ENCODE data around the gene FAM163B. TPM values are rescaled to one million over a fixed set of nuclear protein-coding genes. Genes with fewer than 3 reads are reported as not detected.

The FAM163B gene
- total RNA-seq, 2 donors from 2014 or later, result not detected

- Mint-ChIP-seq H3K36me3 (ENCODE audit: low read depth) (no peaks in the 10 kb centered on the region), H3K27ac (peak overlapping the region; percentile 48), H3K4me3 (no peak overlapping the region), H3K4me1 (no peaks in the 10 kb centered on the region), H3K27me3 (ENCODE audit: insufficient read depth) (no peaks in the 10 kb centered on the region), H3K9me3 (no peaks in the 10 kb centered on the region)
- TF ChIP-seq, protein P1, sequence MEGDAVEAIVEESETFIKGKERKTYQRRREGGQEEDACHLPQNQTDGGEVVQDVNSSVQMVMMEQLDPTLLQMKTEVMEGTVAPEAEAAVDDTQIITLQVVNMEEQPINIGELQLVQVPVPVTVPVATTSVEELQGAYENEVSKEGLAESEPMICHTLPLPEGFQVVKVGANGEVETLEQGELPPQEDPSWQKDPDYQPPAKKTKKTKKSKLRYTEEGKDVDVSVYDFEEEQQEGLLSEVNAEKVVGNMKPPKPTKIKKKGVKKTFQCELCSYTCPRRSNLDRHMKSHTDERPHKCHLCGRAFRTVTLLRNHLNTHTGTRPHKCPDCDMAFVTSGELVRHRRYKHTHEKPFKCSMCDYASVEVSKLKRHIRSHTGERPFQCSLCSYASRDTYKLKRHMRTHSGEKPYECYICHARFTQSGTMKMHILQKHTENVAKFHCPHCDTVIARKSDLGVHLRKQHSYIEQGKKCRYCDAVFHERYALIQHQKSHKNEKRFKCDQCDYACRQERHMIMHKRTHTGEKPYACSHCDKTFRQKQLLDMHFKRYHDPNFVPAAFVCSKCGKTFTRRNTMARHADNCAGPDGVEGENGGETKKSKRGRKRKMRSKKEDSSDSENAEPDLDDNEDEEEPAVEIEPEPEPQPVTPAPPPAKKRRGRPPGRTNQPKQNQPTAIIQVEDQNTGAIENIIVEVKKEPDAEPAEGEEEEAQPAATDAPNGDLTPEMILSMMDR (conservative IDR thresholded peaks at IDR 0.05), result no peak
- H3K4me3 ChIP-seq (ENCODE audit: low read length), result no peak overlapping the region
- no peaks in the 10 kb centered on the region for H3K36me3 ChIP-seq (ENCODE audit: control insufficient read depth, insufficient read depth, low read length)
- no peak for DNase-seq
- no peaks in the 10 kb centered on the region for H3K9me3 ChIP-seq (ENCODE audit: control insufficient read depth, low read length)
- no peak overlapping the region for H3K9ac ChIP-seq (ENCODE audit: extremely low read depth, low read length, poor library complexity, severe bottlenecking)
- H3K4me1 ChIP-seq (ENCODE audit: control insufficient read depth, insufficient read depth, low read length), result no peaks in the 10 kb centered on the region
- H3K27me3 ChIP-seq (ENCODE audit: control insufficient read depth, insufficient read depth, low read length, poor library complexity, severe bottlenecking), result no peaks in the 10 kb centered on the region
- 83 to 92% methylated on average over 12 to 23 of the region's 23 CpGs for WGBS, 2 experiments (ENCODE audit: insufficient coverage in 1 of 2, insufficient read length in 1 of 2)
- no peak overlapping the region for H3K27ac ChIP-seq (ENCODE audit: low read depth, low read length)
These were observed 32.9 kb downstream of the FAM163B start for GRCh38 chr9:133576031-133576874.

DNA sequence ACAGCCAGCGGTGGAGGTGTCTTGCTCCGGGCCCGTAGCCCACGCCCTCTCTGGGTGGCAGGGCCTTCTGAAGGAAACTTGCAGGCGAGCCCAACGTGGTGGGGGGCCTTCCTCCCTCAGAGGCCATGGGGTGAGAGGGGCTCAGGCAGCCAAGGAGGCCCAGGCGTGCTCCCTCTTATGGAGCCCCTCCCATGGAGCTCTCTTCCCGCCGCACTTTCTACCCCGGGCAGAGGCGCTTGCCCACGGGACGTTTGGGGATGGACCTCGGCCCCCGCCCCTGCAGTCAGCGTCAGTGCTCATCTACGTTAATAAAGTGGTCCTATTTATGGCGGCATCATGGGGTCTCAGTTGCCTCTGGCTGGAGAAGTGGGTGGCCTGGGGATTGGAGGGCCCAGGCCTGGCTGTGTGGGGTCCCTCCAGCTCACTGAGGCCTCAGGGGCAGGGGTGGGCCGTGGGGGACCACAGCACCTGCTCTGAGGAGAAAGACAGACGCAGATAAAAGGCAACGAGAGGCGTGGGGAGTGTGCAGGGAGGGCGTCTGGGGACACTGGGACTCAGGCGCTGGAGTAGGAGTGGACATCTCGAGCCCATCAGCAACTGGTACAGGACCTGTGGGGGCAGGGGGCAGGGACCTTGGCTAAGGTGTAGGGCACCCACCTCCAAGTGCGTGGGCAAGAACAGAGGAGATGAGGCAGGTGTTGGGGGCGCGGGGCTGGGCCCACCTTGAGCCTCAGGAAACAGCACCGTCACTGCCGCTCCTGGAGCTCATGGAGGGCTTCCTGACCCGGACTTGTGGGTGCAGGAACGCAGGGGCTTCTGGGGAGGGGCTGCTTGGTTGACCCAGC is 33.8 kb downstream of the FAM163B start:
- no peak for DNase-seq
- TF ChIP-seq, protein P1 (conservative IDR thresholded peaks at IDR 0.05), result no peak
- Mint-ChIP-seq H3K27ac (peak overlapping the region; percentile 48), H3K4me1 (no peaks in the 10 kb centered on the region), H3K36me3 (ENCODE audit: low read depth) (no peaks in the 10 kb centered on the region), H3K9me3 (no peaks in the 10 kb centered on the region), H3K27me3 (ENCODE audit: insufficient read depth) (no peaks in the 10 kb centered on the region), H3K4me3 (no peak overlapping the region)
- WGBS, 2 experiments (ENCODE audit: insufficient coverage in 1 of 2, insufficient read length in 1 of 2), result 88 to 89% methylated on average over 11 to 32 of the region's 32 CpGs
- no peak overlapping the region for H3K9ac ChIP-seq (ENCODE audit: extremely low read depth, low read length, poor library complexity, severe bottlenecking)
- H3K9me3 ChIP-seq (ENCODE audit: control insufficient read depth, low read length), result no peaks in the 10 kb centered on the region
- H3K4me1 ChIP-seq (ENCODE audit: control insufficient read depth, insufficient read depth, low read length), result no peaks in the 10 kb centered on the region
- H3K27ac ChIP-seq (ENCODE audit: low read depth, low read length), result no peak overlapping the region
- H3K4me3 ChIP-seq (ENCODE audit: low read length), result no peak overlapping the region
- H3K27me3 ChIP-seq (ENCODE audit: control insufficient read depth, insufficient read depth, low read length, poor library complexity, severe bottlenecking), result no peaks in the 10 kb centered on the region
- no peaks in the 10 kb centered on the region for H3K36me3 ChIP-seq (ENCODE audit: control insufficient read depth, insufficient read depth, low read length)

DNA sequence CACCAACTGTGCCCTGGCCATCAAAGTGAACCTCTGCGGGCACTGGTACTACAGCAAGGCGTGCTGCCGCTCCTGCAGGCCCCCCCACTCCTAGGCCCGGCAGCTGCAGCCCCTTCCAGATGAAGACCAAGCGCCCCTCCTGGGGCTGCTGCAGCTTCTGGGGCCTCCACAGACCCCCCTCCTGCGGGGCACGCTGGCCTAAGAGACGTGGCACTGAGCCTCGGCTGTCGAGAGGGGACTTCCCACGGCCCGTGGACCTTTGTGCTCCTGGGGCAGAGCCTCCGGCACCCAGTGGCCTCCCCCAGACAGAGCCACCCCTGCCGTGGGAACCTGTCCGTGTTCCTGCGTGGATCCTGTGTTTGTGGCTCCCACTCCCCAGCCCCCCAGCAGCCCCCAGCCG is 34.4 kb downstream of the FAM163B start:
- H3K27me3 ChIP-seq (ENCODE audit: control insufficient read depth, insufficient read depth, low read length, poor library complexity, severe bottlenecking), result no peaks in the 10 kb centered on the region
- 82 to 100% methylated on average over 3 to 17 of the region's 17 CpGs for whole genome bisulfite sequencing, 2 experiments (ENCODE audit: insufficient coverage in 1 of 2, insufficient read length in 1 of 2)
- no peak overlapping the region for H3K27ac Mint-ChIP-seq

More for the DNA sequence above, 34.4 kb downstream of the FAM163B start:
- no peaks in the 10 kb centered on the region for H3K9me3 ChIP-seq (ENCODE audit: control insufficient read depth, low read length)
- Mint-ChIP-seq H3K4me1 (no peaks in the 10 kb centered on the region), H3K27me3 (ENCODE audit: insufficient read depth) (no peaks in the 10 kb centered on the region), H3K9me3 (no peaks in the 10 kb centered on the region), H3K36me3 (ENCODE audit: low read depth) (no peaks in the 10 kb centered on the region), H3K4me3 (no peak overlapping the region)
- DNase-seq, result no peak
- H3K4me3 ChIP-seq (ENCODE audit: low read length), result no peak overlapping the region
- no peak overlapping the region for H3K27ac ChIP-seq (ENCODE audit: low read depth, low read length)
- TF ChIP-seq, protein P1 (conservative IDR thresholded peaks at IDR 0.05), result no peak
- no peaks in the 10 kb centered on the region for H3K36me3 ChIP-seq (ENCODE audit: control insufficient read depth, insufficient read depth, low read length)
- H3K9ac ChIP-seq (ENCODE audit: extremely low read depth, low read length, poor library complexity, severe bottlenecking), result no peak overlapping the region
- no peaks in the 10 kb centered on the region for H3K4me1 ChIP-seq (ENCODE audit: control insufficient read depth, insufficient read depth, low read length)

Measured in endodermal cell (in vitro differentiated cells).